ENCODE results near the gene FBXO44. TPM values are rescaled to one million over a fixed set of nuclear protein-coding genes. Genes with fewer than 3 reads are reported as not detected.

Gene FBXO44
- total RNA-seq, 1 experiment from 2014 or later: 34.9 TPM

- TF ChIP-seq ZNF317 (CRISPR knock-in tag; IDR thresholded peaks at IDR 0.05; ENCODE audit: borderline replicate concordance, low read depth) (no peak), USF1 (CRISPR knock-in tag; IDR thresholded peaks at IDR 0.05) (no peak), AFF4 (CRISPR knock-in tag; IDR thresholded peaks at IDR 0.05; ENCODE audit: borderline replicate concordance) (no peak), KAT7 (CRISPR knock-in tag; IDR thresholded peaks at IDR 0.05; ENCODE audit: borderline replicate concordance) (no peak), ATF1 (CRISPR knock-in tag; IDR thresholded peaks at IDR 0.05) (no peak), RORB (CRISPR knock-in tag; IDR thresholded peaks at IDR 0.05) (no peak), HMGA2 (CRISPR knock-in tag; IDR thresholded peaks at IDR 0.05) (no peak), E2F1 (CRISPR knock-in tag; IDR thresholded peaks at IDR 0.05) (no peak), MAX (CRISPR knock-in tag; IDR thresholded peaks at IDR 0.05) (no peak), ZNF416 (CRISPR knock-in tag; IDR thresholded peaks at IDR 0.05) (no peak)
Observed at GRCh38 chr1:11640944-11641343, 13.7 kb upstream of the FBXO44 start (continued).

- H3K27ac Mint-ChIP-seq: no peak overlapping the region
- DNase-seq (ENCODE audit: low spot score): no peak
- no peak overlapping the region for H3K4me3 Mint-ChIP-seq
- no peaks in the 10 kb centered on the region for H3K4me1 Mint-ChIP-seq
- no peaks in the 10 kb centered on the region for H3K9me3 Mint-ChIP-seq
- ChIA-PET CTCF (interaction anchor here (0.6 to 4.9 kb wide), 20 partner anchors 9 to 400 kb away, joined by 3 to 40 read pairs (median 5); partner anchors contain the start of genes DISP3, FBXO2, FBXO44 and FBXO6), POLR2A (interaction anchor here (1.0 kb wide), 1 partner anchor 322 kb away, joined by 3 read pairs; no protein-coding TSS in a partner anchor)
- ATAC-seq: no peak
- no peaks in the 10 kb centered on the region for H3K27me3 Mint-ChIP-seq (ENCODE audit: low read depth)
- no peaks in the 10 kb centered on the region for H3K36me3 Mint-ChIP-seq
- TF ChIP-seq ZNF512 (CRISPR knock-in tag; IDR thresholded peaks at IDR 0.05; ENCODE audit: borderline replicate concordance): no peak
- TF ChIP-seq CBFB (CRISPR knock-in tag; IDR thresholded peaks at IDR 0.05; ENCODE audit: low read depth): no peak
- no peak for TF ChIP-seq TEAD1 (CRISPR knock-in tag; IDR thresholded peaks at IDR 0.05)
- TF ChIP-seq NFE2L1 (CRISPR knock-in tag; IDR thresholded peaks at IDR 0.05): no peak
- no peak for TF ChIP-seq NR2C2 (CRISPR knock-in tag; IDR thresholded peaks at IDR 0.05)
- TF ChIP-seq ERG (CRISPR knock-in tag; IDR thresholded peaks at IDR 0.05): no peak
- no peak for TF ChIP-seq ZBTB43 (CRISPR knock-in tag; IDR thresholded peaks at IDR 0.05)
Observed at GRCh38 chr1:11641776-11642305, 12.8 kb upstream of the FBXO44 start.

Data from WTC11 (cell line).